ENCODE results near the gene PTPRN2.

PTPRN2 gene

DNA sequence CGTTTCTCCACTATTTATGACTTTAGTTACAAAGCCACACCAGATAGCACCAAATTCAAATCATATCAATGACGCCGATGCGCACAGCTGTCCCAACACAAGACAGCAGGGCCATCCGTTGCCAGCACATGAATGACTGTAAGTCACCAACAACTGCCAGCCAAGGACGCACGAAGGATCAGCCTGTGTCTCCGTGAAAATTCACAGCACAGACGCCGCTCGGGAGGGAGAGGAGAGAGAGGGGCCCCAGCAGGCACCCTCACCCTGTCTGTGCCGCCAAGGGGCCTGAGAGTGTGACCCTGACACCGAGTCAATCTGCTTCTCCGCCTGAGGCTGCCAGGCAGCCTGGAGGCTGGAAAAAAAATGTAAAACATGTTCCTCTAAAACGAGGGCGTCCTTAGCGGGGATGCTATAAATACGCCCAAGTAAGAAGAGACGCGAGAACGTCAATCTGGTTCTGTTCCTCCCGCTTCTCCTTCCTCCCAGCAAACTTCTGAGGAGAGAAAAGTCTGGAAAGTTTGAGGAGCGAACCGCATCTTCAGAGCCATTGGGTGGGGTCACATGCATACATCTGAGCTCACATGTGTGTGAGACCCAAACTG, 111.2 kb downstream of the PTPRN2 start:
- no peak overlapping the region for H3K4me3 ChIP-seq (ENCODE audit: low read depth, low read length)
- TF ChIP-seq, protein P1, sequence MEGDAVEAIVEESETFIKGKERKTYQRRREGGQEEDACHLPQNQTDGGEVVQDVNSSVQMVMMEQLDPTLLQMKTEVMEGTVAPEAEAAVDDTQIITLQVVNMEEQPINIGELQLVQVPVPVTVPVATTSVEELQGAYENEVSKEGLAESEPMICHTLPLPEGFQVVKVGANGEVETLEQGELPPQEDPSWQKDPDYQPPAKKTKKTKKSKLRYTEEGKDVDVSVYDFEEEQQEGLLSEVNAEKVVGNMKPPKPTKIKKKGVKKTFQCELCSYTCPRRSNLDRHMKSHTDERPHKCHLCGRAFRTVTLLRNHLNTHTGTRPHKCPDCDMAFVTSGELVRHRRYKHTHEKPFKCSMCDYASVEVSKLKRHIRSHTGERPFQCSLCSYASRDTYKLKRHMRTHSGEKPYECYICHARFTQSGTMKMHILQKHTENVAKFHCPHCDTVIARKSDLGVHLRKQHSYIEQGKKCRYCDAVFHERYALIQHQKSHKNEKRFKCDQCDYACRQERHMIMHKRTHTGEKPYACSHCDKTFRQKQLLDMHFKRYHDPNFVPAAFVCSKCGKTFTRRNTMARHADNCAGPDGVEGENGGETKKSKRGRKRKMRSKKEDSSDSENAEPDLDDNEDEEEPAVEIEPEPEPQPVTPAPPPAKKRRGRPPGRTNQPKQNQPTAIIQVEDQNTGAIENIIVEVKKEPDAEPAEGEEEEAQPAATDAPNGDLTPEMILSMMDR (IDR thresholded peaks at IDR 0.05; ENCODE audit: borderline replicate concordance, insufficient read depth, low read depth, low read length) = no peak

DNA sequence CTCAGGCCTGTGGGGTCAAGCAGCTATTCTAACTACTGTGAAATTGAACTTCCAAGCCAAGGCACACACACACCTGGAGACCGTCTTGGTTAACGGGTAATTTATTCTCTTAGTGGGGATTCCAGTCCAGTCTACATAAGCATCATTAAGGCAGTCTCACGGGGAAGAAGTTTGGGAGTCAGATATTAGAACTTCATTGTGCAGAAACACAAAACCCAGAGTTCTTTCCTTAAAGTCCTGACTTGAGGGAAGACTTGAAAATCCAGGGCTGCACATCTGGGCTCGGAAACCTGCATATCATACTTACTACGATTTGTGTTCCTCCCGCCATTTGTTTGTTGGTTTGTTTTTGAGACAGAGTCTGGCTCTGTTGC, 112.0 kb downstream of the PTPRN2 start:
- TF ChIP-seq, protein P1 (IDR thresholded peaks at IDR 0.05; ENCODE audit: borderline replicate concordance, insufficient read depth, low read depth, low read length) = no peak
- H3K4me3 ChIP-seq (ENCODE audit: low read depth, low read length) = no peak overlapping the region

DNA sequence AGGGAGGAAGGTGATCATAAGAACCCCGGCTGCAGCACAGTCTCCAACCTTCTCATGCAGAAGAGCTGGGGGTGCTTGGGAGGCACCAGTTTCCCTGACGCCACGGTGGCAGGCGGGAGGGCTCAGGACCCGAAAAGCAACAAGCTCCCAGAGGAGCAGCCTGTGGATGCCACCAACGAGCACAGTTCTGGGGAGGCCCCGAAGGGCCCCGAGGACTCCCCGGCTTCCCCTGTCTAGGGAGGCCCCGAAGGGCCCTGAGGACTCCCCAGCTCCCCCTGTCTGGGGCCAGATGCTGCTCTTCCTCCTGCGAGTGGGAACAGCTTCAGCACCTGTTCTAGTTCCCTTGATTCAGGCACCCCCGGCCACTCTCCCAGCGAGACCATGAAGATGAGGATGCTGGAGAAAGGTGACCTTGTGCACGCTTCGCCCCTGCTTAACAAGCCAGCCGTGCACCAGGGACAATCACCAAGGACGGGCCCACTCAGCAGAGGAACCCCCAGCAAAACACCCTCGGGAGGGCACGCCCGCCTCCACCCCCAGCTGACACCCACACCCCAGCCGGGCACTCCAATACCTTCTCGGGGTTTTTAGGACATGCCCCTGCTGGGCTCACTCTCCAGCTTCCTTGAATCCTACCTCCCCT, 112.5 kb downstream of the PTPRN2 start:
- no peak overlapping the region for H3K4me3 ChIP-seq (ENCODE audit: low read depth, low read length)
- TF ChIP-seq, protein P1 (IDR thresholded peaks at IDR 0.05; ENCODE audit: borderline replicate concordance, insufficient read depth, low read depth, low read length) = no peak

DNA sequence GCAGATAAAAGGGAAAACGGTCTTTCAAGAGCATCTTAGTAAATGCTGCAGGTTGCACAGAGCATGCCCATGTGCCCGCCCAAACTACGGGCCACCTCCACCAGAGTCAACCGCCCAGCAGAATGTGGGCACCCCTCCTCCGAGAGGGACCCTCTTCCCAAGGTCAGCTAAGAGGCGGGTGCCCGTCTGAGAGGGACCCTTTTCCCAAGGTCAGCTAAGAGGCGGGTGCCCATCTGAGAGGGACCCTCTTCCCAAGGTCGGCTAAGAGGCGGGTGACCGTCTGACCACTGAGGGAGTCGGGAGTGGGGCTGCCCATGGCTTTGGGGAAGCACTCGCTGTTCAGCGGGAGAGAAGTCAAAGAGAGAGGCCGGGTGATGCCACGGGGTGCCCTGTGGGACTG, 113.1 kb downstream of the PTPRN2 start:
- TF ChIP-seq, protein P1 (IDR thresholded peaks at IDR 0.05; ENCODE audit: borderline replicate concordance, insufficient read depth, low read depth, low read length) = no peak
- no peak overlapping the region for H3K4me3 ChIP-seq (ENCODE audit: low read depth, low read length)

DNA sequence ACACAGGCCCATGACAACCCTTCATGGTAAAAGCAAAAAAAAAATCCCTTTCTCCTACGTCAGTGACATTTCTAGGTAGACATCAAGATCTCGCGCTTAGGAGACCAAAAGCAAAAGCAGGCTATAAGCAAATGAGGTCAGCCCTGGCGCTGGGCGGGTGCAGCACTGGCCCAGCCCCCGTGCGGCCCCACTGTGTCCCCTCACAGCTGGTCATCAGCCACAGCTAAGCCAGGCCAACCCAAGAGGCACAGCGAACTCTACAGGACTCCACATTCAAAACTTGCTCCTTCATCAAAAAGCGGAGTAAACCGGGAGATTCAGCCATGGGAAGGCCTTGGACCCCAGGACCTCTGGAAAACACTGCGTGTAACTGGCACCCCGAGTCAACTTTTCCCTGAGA, 113.7 kb downstream of the PTPRN2 start:
- TF ChIP-seq, protein P1 (IDR thresholded peaks at IDR 0.05; ENCODE audit: borderline replicate concordance, insufficient read depth, low read depth, low read length) = no peak
- H3K4me3 ChIP-seq (ENCODE audit: low read depth, low read length) = no peak overlapping the region

DNA sequence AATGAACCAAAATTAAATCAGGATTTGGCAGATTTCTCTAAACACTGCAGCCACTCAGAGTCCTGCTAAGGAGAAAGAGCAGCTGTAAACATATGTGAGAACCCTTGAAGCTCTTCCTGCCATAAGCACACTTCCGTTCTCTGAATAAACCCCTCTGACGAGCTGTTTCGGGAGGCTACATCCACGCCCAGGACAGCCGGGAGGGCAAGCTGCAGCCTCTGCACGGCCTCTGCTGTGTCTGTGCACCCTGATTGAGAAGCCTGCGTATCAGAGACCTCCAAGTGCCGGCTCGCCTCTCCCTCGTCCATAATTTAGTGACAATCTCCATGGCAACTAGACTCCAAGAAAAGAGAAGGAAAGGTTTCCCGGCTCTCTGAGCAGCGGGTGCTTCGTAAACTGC, 114.4 kb downstream of the PTPRN2 start:
- no peak overlapping the region for H3K4me3 ChIP-seq (ENCODE audit: low read depth, low read length)
- TF ChIP-seq, protein P1 (IDR thresholded peaks at IDR 0.05; ENCODE audit: borderline replicate concordance, insufficient read depth, low read depth, low read length) = no peak

DNA sequence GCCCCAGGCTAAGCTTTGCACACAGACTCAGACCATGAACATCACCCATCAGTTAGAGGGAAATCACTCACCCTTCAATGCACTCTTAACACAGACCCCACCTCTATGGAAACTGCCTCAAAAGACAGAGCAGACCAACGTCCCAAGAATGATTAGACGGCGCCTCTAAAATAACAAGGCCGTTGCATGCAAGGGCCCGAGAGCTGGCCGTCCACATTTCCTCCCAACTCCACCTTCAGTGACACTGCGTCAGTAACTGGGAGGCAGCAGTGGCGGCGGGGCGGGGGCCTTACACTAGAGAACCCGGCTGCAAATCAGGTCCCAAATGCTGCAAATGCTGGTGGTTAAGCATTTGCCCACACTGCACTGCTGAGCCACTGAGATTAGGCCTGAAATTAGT, 115.0 kb downstream of the PTPRN2 start:
- no peak overlapping the region for H3K4me3 ChIP-seq (ENCODE audit: low read depth, low read length)
- TF ChIP-seq, protein P1 (IDR thresholded peaks at IDR 0.05; ENCODE audit: borderline replicate concordance, insufficient read depth, low read depth, low read length) = no peak
